Left ventricle myocardium superior (tissue), 1 donor: ENCODE results near the gene PPFIA4. TPM values are rescaled to one million over a fixed set of nuclear protein-coding genes. Genes with fewer than 3 reads are reported as not detected.

Source experiments
- total RNA-seq: library from RNA; stranded (reverse); fragmentation: NEBNext Ultra II Directional; extraction: Animal tissue kit (Norgen Biotek cat#: 25700); gene quantifications from one replicate; pipeline ENCODE4 v1.2.1, GENCODE V29; 2021
- donor health status: DM: no; HTN: yes; CAD: no; lungs with severe emphysema.

The PPFIA4 gene
- total RNA-seq, 1 donor from 2014 or later: 21.3 TPM

Other genes with a start within 250 kb of the PPFIA4 start
- gene KDM5B, start 218.1 kb upstream of the PPFIA4 start, total RNA-seq: 14.6 TPM
- 0.79 TPM for gene PCAT6, start 215.5 kb upstream of the PPFIA4 start, total RNA-seq
- 4.7 TPM for gene RABIF, start 137.3 kb upstream of the PPFIA4 start, total RNA-seq
- 18.8 TPM for gene KLHL12, start 99.3 kb upstream of the PPFIA4 start, total RNA-seq
- gene ADIPOR1, start 68.2 kb upstream of the PPFIA4 start, total RNA-seq: 88.1 TPM
- 104 TPM for gene CYB5R1, start 59.2 kb upstream of the PPFIA4 start, total RNA-seq
- gene TMEM183A, start 19.1 kb upstream of the PPFIA4 start, total RNA-seq: 24.3 TPM
- gene MYOG, start 59.5 kb downstream of the PPFIA4 start, total RNA-seq: not detected
- 13.5 TPM for gene ADORA1, start 101.2 kb downstream of the PPFIA4 start, total RNA-seq
- gene MYBPH, start 149.3 kb downstream of the PPFIA4 start, total RNA-seq: not detected
- 1.0 TPM for gene CHI3L1, start 160.2 kb downstream of the PPFIA4 start, total RNA-seq
- not detected for gene CHIT1, start 203.2 kb downstream of the PPFIA4 start, total RNA-seq